SK-N-MC (cell line): ENCODE results near the gene ASXL2.
"Not testable (repeated sequence)": the region's sequence is repeated elsewhere in the genome, so short reads cannot be mapped to it uniquely, and the experiment has no call there.

Source experiments
- EZH2 ChIP-seq: fragments of 200-600 bp; sonication (generic); IDR thresholded peaks from one replicate; pipeline ENCODE4 v1.6.1; 2017; ENCODE audit warnings: antibody characterized with exemption
- FOXP2 ChIP-seq: optimal IDR thresholded peaks from 2 replicates; pipeline ENCODE3; 2011; ENCODE audit warnings: mild to moderate bottlenecking, moderate library complexity; ENCODE audit not compliant: insufficient read depth; ENCODE audit errors: extremely low read length, control extremely low read depth
- POLR2AphosphoS5 ChIP-seq: IDR thresholded peaks from 2 replicates; pipeline ENCODE4 v1.6.1; 2012; ENCODE audit warnings: mild to moderate bottlenecking, low read depth, low read length, borderline replicate concordance

DNA sequence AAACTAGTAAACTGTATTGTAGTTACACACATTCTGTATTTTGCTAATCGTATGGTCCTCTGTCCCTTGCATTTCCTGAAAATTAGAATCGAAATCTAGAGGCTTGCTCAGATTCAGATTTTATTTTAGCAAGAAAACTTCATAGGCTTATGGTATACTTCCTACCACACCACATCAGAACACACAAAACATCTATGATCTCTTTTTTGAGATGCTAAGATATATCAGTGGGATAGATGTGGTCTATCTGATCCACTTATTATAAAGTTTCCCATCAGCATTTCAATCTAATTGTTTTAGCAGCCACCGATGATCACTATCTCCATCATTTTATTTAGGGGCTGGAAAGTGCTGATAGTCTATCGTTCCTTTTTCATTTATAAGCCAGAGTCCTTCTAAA, 27.9 kb downstream of the ASXL2 start:
- TF ChIP-seq EZH2, POLR2AphosphoS5, FOXP2: not testable (repeated sequence)
